ENCODE results near the gene DENND1A.

The DENND1A gene

GRCh38 chr9:123927625-123928532, 2.0 kb downstream of the DENND1A start:
- TF ChIP-seq CTCF (conservative IDR thresholded peaks at IDR 0.05; ENCODE audit: control insufficient read depth, insufficient read depth, low read depth, low read length) = no peak
- peak overlapping the region; percentile 67 for H3K4me3 ChIP-seq (ENCODE audit: control insufficient read depth, low read depth, low read length)
- DNase-seq (ENCODE audit: low read depth) = peak; percentile 69

GRCh38 chr9:123926941-123927340, 3.0 kb downstream of the DENND1A start:
- no peak overlapping the region for H3K4me3 ChIP-seq (ENCODE audit: control insufficient read depth, low read depth, low read length)
- DNase-seq (ENCODE audit: low read depth) = no peak
- TF ChIP-seq CTCF (conservative IDR thresholded peaks at IDR 0.05; ENCODE audit: control insufficient read depth, insufficient read depth, low read depth, low read length) = no peak

GRCh38 chr9:123925819-123926218, 4.1 kb downstream of the DENND1A start:
- no peak for DNase-seq (ENCODE audit: low read depth)
- no peak overlapping the region for H3K4me3 ChIP-seq (ENCODE audit: control insufficient read depth, low read depth, low read length)
- TF ChIP-seq CTCF (conservative IDR thresholded peaks at IDR 0.05; ENCODE audit: control insufficient read depth, insufficient read depth, low read depth, low read length) = no peak

- no peak for TF ChIP-seq CTCF (conservative IDR thresholded peaks at IDR 0.05; ENCODE audit: control insufficient read depth, insufficient read depth, low read depth, low read length)
- DNase-seq (ENCODE audit: low read depth) = no peak
Measured at GRCh38 chr9:123925161-123925560, 4.8 kb downstream of the DENND1A start.

GRCh38 chr9:123924727-123925126, 5.2 kb downstream of the DENND1A start:
- no peak overlapping the region for H3K4me3 ChIP-seq (ENCODE audit: control insufficient read depth, low read depth, low read length)
- TF ChIP-seq CTCF (conservative IDR thresholded peaks at IDR 0.05; ENCODE audit: control insufficient read depth, insufficient read depth, low read depth, low read length) = no peak
- no peak for DNase-seq (ENCODE audit: low read depth)

More at GRCh38 chr9:123925161-123925560, 4.8 kb downstream of the DENND1A start:
- no peak overlapping the region for H3K4me3 ChIP-seq (ENCODE audit: control insufficient read depth, low read depth, low read length)

GRCh38 chr9:123923884-123924283, 6.0 kb downstream of the DENND1A start:
- no peak for TF ChIP-seq CTCF (conservative IDR thresholded peaks at IDR 0.05; ENCODE audit: control insufficient read depth, insufficient read depth, low read depth, low read length)
- DNase-seq (ENCODE audit: low read depth) = no peak
- no peak overlapping the region for H3K4me3 ChIP-seq (ENCODE audit: control insufficient read depth, low read depth, low read length)
